HepG2 (cell line): ENCODE results near the gene PRR35. TPM values are rescaled to one million over a fixed set of nuclear protein-coding genes. Genes with fewer than 3 reads are reported as not detected.
A peak's percentile ranks its signal among the peaks of the same experiment; 100 is the strongest.

Source experiments
- ARNT2 ChIP-seq: sonication (generic); formaldehyde crosslinking; IDR thresholded peaks from 2 replicates; pipeline ENCODE4 v1.8.0; 2022; ENCODE audit warnings: mild to moderate bottlenecking, low read depth, missing genetic modification reagents, moderate library complexity
- CEBPB ChIP-seq: IDR thresholded peaks from 2 replicates; pipeline ENCODE4 v1.6.1; 2011; ENCODE audit warnings: low read depth, low read length, improper control_type of control experiment, borderline replicate concordance
- EP300 ChIP-seq, 3 experiments: sonication (generic) in 1 of 3; formaldehyde crosslinking in 1 of 3; IDR thresholded peaks; 2 replicates each; pipeline versions ENCODE4 v1.5.1 to v1.6.1; 2011 to 2020; ENCODE audit warnings: low read depth in 2 of 3, low read length in 2 of 3, borderline replicate concordance in 1 of 3, improper control_type of control experiment in 1 of 3, mild to moderate bottlenecking in 1 of 3, missing genetic modification reagents in 1 of 3, moderate library complexity in 1 of 3
- ESRRA ChIP-seq: sonication (generic); formaldehyde crosslinking; IDR thresholded peaks from 2 replicates; pipeline ENCODE4 v1.5.1; 2020; ENCODE audit warnings: mild to moderate bottlenecking, low read depth, missing genetic modification reagents
- HMGA1 ChIP-seq: sonication (generic); formaldehyde crosslinking; conservative IDR thresholded peaks from 2 replicates; pipeline ENCODE4 v1.4.0; 2020; ENCODE audit warnings: missing genetic modification reagents
- MED8 ChIP-seq: sonication (generic); formaldehyde crosslinking; IDR thresholded peaks from 2 replicates; pipeline ENCODE4 v1.8.1; 2023; ENCODE audit warnings: mild to moderate bottlenecking, missing genetic modification reagents; ENCODE audit not compliant: insufficient replicate concordance
- NCOA1 ChIP-seq: sonication (generic); formaldehyde crosslinking; IDR thresholded peaks from 2 replicates; pipeline ENCODE4 v1.9.0; 2021; ENCODE audit warnings: missing genetic modification reagents
- NCOR1 ChIP-seq: fragments of 200-600 bp; sonication (generic); IDR thresholded peaks from 2 replicates; pipeline ENCODE4 v1.7.0; 2017; ENCODE audit warnings: antibody characterized with exemption, low read length, borderline replicate concordance
- RFX1 ChIP-seq: fragments of 450-650 bp; IDR thresholded peaks from 2 replicates; pipeline ENCODE4 v1.6.1; 2017
- ZFP36 ChIP-seq: fragments of 150-350 bp; IDR thresholded peaks from 2 replicates; pipeline ENCODE4 v1.6.1; 2018; ENCODE audit warnings: borderline replicate concordance, low read length, low read depth; ENCODE audit not compliant: partially characterized antibody
- ZNF274 ChIP-seq: sonication (generic); formaldehyde crosslinking; IDR thresholded peaks from 2 replicates; pipeline ENCODE4 v1.5.1; 2020; ENCODE audit warnings: mild to moderate bottlenecking, missing genetic modification reagents
- ZNF333 ChIP-seq: sonication (generic); formaldehyde crosslinking; IDR thresholded peaks from 2 replicates; pipeline ENCODE4 v1.4.0; 2020; ENCODE audit warnings: mild to moderate bottlenecking, missing genetic modification reagents, borderline replicate concordance
- ZNF546 ChIP-seq: sonication (generic); formaldehyde crosslinking; conservative IDR thresholded peaks from 2 replicates; pipeline ENCODE4 v1.8.1; 2023; ENCODE audit warnings: mild to moderate bottlenecking, missing genetic modification reagents
- ZNF761 ChIP-seq: sonication (generic); formaldehyde crosslinking; conservative IDR thresholded peaks from 2 replicates; pipeline ENCODE4 v1.4.0; 2020; ENCODE audit warnings: mild to moderate bottlenecking, missing genetic modification reagents
- polyA plus RNA-seq, 8 experiments: library from polyadenylated mRNA; depleted of rRNA in 3 of 8; stranded (reverse) in 7 of 8; unstranded in 1 of 8; fragments of >200 nt; fragmentation: Illumina TruSeq in 4 of 8; extraction: Trizol in 4 of 8; gene quantifications; 2 replicates each; pipeline versions ENCODE4 v1.2.1 to v1.2.3, GENCODE V29; 2011 to 2016; ENCODE audit warnings: low read depth in 4 of 8, missing spikeins in 1 of 8, mixed read lengths in 1 of 8; ENCODE audit not compliant: insufficient read depth in 1 of 8
- total RNA-seq, 5 experiments: library from RNA; depleted of rRNA; stranded (reverse); fragments of >200 nt; fragmentation: Illumina TruSeq; extraction: Trizol; gene quantifications; 2 replicates each; pipeline ENCODE4 v1.2.3, GENCODE V29; 2016; ENCODE audit warnings: low read depth in 1 of 5
- TF ChIP-seq, protein P1 (sequence below): sonication (generic); formaldehyde crosslinking; IDR thresholded peaks from 2 replicates; pipeline ENCODE4 v1.5.0; 2020; ENCODE audit warnings: mild to moderate bottlenecking, missing genetic modification reagents
- TF ChIP-seq, protein P2 (sequence below): sonication (generic); formaldehyde crosslinking; IDR thresholded peaks from 2 replicates; pipeline ENCODE4 v1.4.0; 2020; ENCODE audit warnings: missing genetic modification reagents
- TF ChIP-seq, protein P3 (sequence below): sonication (generic); formaldehyde crosslinking; IDR thresholded peaks from 2 replicates; pipeline ENCODE4 v1.8.1; 2023; ENCODE audit warnings: missing genetic modification reagents, inconsistent platforms, borderline replicate concordance
- TF ChIP-seq, protein P4 (sequence below): sonication (generic); formaldehyde crosslinking; IDR thresholded peaks from 2 replicates; pipeline ENCODE4 v1.5.0; 2020; ENCODE audit warnings: missing genetic modification reagents, mild to moderate bottlenecking, borderline replicate concordance
- TF ChIP-seq, protein P5 (sequence below): sonication (generic); formaldehyde crosslinking; IDR thresholded peaks from 2 replicates; pipeline ENCODE4 v1.4.0; 2020; ENCODE audit warnings: missing genetic modification reagents

The PRR35 gene
- total and polyA plus RNA-seq, 2 of the 13 experiments (the other 11 are each of a cell fraction or from before 2014, with no cell fraction given), result 0.07 to 0.16 TPM

DNA sequence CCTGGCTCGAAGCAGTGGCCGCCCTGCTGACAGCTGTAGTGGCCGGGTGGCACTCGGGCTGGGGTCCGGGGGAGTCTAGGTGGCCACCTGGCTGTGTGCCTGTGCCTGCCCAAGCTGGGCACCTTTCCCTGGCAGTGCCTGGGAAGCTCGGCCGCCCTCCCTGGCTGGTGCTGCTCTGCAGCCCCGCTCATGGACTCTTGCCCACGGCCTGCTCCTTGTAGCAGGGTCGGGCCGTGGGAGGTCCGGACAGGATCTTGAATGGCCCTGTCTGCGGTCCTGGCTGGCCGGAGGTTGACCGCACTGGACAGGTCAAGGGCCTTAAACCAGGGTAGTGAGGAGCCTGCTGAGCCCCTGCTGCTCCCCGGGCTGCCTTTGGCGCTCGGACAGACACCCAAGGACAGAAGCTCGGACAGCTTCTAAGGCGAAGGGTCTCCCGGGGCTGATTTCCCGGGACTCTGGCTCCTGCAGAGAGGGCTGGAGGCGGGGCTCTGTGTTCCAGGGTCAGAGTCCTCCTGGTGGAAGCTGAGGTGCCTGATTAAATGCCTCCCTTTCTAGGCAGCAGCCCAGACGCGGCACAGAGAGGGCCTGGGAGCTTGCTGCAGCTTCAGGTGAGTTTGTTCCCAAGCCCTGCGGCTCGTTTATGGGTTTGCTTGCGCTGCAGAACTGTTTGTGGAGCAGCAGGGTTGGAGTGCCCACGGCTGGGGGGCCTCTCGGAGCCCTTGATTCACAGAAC, 26.6 kb upstream of the PRR35 start (continued):
- TF ChIP-seq, protein P1, sequence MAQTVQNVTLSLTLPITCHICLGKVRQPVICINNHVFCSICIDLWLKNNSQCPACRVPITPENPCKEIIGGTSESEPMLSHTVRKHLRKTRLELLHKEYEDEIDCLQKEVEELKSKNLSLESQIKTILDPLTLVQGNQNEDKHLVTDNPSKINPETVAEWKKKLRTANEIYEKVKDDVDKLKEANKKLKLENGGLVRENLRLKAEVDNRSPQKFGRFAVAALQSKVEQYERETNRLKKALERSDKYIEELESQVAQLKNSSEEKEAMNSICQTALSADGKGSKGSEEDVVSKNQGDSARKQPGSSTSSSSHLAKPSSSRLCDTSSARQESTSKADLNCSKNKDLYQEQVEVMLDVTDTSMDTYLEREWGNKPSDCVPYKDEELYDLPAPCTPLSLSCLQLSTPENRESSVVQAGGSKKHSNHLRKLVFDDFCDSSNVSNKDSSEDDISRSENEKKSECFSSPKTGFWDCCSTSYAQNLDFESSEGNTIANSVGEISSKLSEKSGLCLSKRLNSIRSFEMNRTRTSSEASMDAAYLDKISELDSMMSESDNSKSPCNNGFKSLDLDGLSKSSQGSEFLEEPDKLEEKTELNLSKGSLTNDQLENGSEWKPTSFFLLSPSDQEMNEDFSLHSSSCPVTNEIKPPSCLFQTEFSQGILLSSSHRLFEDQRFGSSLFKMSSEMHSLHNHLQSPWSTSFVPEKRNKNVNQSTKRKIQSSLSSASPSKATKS (CRISPR knock-in tag), result no peak
- TF ChIP-seq NCOR1 (peak; percentile 30; the same call in 1 of the 2 replicates), ESRRA (no peak), ARNT2 (CRISPR knock-in tag) (no peak), ZNF546 (CRISPR knock-in tag) (no peak), RFX1 (no peak), EP300 (IDR thresholded peaks at IDR 0.05; ENCODE audit: low read depth in 2 of 2, low read length in 2 of 2) (0 out of 4 replicates have a peak, but pooled peaks of 1 of the 2 experiments have one; percentile 7), EP300 (CRISPR knock-in tag; IDR thresholded peaks at IDR 0.05; ENCODE audit: borderline replicate concordance) (no peak), ZNF333 (CRISPR knock-in tag) (no peak), ZFP36 (no peak), ZNF274 (CRISPR knock-in tag) (no peak), ZNF761 (CRISPR knock-in tag) (no peak), CEBPB (no peak), HMGA1 (no peak), NCOA1 (CRISPR knock-in tag) (no peak), MED8 (CRISPR knock-in tag) (no peak)
- TF ChIP-seq, protein P2, sequence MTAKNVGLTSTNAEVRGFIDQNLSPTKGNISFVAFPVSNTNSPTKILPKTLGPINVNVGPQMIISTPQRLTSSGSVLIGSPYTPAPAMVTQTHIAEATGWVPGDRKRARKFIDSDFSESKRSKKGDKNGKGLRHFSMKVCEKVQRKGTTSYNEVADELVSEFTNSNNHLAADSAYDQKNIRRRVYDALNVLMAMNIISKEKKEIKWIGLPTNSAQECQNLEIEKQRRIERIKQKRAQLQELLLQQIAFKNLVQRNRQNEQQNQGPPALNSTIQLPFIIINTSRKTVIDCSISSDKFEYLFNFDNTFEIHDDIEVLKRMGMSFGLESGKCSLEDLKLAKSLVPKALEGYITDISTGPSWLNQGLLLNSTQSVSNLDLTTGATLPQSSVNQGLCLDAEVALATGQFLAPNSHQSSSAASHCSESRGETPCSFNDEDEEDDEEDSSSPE, result no peak
- TF ChIP-seq, protein P3, sequence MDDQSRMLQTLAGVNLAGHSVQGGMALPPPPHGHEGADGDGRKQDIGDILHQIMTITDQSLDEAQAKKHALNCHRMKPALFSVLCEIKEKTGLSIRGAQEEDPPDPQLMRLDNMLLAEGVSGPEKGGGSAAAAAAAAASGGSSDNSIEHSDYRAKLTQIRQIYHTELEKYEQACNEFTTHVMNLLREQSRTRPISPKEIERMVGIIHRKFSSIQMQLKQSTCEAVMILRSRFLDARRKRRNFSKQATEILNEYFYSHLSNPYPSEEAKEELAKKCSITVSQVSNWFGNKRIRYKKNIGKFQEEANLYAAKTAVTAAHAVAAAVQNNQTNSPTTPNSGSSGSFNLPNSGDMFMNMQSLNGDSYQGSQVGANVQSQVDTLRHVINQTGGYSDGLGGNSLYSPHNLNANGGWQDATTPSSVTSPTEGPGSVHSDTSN (CRISPR knock-in tag), result no peak
- TF ChIP-seq, protein P4, sequence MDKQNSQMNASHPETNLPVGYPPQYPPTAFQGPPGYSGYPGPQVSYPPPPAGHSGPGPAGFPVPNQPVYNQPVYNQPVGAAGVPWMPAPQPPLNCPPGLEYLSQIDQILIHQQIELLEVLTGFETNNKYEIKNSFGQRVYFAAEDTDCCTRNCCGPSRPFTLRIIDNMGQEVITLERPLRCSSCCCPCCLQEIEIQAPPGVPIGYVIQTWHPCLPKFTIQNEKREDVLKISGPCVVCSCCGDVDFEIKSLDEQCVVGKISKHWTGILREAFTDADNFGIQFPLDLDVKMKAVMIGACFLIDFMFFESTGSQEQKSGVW, result no peak
- TF ChIP-seq, protein P5, sequence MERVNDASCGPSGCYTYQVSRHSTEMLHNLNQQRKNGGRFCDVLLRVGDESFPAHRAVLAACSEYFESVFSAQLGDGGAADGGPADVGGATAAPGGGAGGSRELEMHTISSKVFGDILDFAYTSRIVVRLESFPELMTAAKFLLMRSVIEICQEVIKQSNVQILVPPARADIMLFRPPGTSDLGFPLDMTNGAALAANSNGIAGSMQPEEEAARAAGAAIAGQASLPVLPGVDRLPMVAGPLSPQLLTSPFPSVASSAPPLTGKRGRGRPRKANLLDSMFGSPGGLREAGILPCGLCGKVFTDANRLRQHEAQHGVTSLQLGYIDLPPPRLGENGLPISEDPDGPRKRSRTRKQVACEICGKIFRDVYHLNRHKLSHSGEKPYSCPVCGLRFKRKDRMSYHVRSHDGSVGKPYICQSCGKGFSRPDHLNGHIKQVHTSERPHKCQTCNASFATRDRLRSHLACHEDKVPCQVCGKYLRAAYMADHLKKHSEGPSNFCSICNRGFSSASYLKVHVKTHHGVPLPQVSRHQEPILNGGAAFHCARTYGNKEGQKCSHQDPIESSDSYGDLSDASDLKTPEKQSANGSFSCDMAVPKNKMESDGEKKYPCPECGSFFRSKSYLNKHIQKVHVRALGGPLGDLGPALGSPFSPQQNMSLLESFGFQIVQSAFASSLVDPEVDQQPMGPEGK, result peak; percentile 35; the same call in 1 of the 2 replicates
